Measurements from ENCODE around the gene BSDC1. TPM values are rescaled to one million over a fixed set of nuclear protein-coding genes. Genes with fewer than 3 reads are reported as not detected.

BSDC1 gene
- total and polyA plus RNA-seq, 10 of the 15 experiments (the other 5 are each of a cell fraction or from before 2014, with no cell fraction given), result 3.0 to 39.7 (median 22.8) TPM

GRCh38 chr1:32350785-32351398 is 43.3 kb downstream of the BSDC1 start:
- SMC1A ChIA-PET (ENCODE audit: uncharacterized antibody, unreplicated experiment), result interaction anchor here (0.6 to 3.6 kb wide), 6 partner anchors 14 to 247 kb away, joined by 3 to 16 read pairs (median 3); partner anchors contain the start of genes HDAC1 and MARCKSL1
- intact Hi-C loops (cut with micrococcal nuclease; ENCODE audit: unreplicated experiment), result loop anchor here (2.0 kb wide), 1 partner anchor 14 kb away; the partner anchor contains the start of gene MARCKSL1
- POLR2A ChIA-PET, result interaction anchor here (0.6 to 5.1 kb wide), 7 partner anchors 11 to 46 kb away, joined by 3 to 46 read pairs (median 4); partner anchors contain the start of genes BSDC1 and MARCKSL1
- H3K27me3 ChIP-seq (replicated peaks in 1 of 2; ENCODE audit: control insufficient read depth in 2 of 2, insufficient read depth in 2 of 2, low read length in 1 of 2), result no peaks in the 10 kb centered on the region
- peak overlapping the region; percentile 72; the same call in 1 of the 2 replicates for H3K4me3 ChIP-seq
- no peaks in the 10 kb centered on the region for H3K9me3 ChIP-seq (replicated peaks; ENCODE audit: control insufficient read depth, insufficient read depth, low read length)
- ATAC-seq, result peak; percentile 75
- H3K79me2 ChIP-seq (ENCODE audit: control insufficient read depth, insufficient read depth, low read length), result no peaks in the 10 kb centered on the region; the same call in 1 of the 2 replicates
- CTCF ChIA-PET, result interaction anchor here (0.8 to 3.0 kb wide), 7 partner anchors 10 to 135 kb away, joined by 3 to 8 read pairs (median 4); partner anchors contain the start of genes BSDC1 and MARCKSL1
- H4K20me1 ChIP-seq (ENCODE audit: control insufficient read depth, insufficient read depth), result no peaks in the 10 kb centered on the region
- RAD21 ChIA-PET (ENCODE audit: unreplicated experiment), result interaction anchor here (0.6 to 2.8 kb wide), 2 partner anchors 14 to 18 kb away, joined by 3 to 18 read pairs; partner anchors contain the start of gene MARCKSL1
- no peak for FAIRE-seq
- H2AFZ ChIP-seq (ENCODE audit: control insufficient read depth, low read depth, low read length), result peak overlapping the region; percentile 90
- peak overlapping the region; percentile 85; the same call in 1 of the 2 replicates for H3K9ac ChIP-seq (ENCODE audit: control insufficient read depth, insufficient read depth, low read length)
- 40% methylated on average over 18 of the region's 28 CpGs for WGBS (ENCODE audit: insufficient coverage, insufficient replicate concordance, low lambda C conversion rate, missing lambda C conversion rate)
- H3K4me2 ChIP-seq (ENCODE audit: control insufficient read depth, insufficient read depth), result peak overlapping the region; percentile 74
- BruUV-seq (replicated peaks), result no TSS peak
- H3K4me1 ChIP-seq (ENCODE audit: control insufficient read depth, insufficient read depth, low read length), result peaks cover 14% of the 10 kb centered on the region
- DNase-seq (ENCODE audit: low read depth, low spot score), result no peak
- H3K27ac ChIP-seq (ENCODE audit: control insufficient read depth, insufficient read depth), result peak overlapping the region; percentile 56
- H3K36me3 ChIP-seq (ENCODE audit: control insufficient read depth in 2 of 2, insufficient read depth in 2 of 2, low read length in 1 of 2), result no peaks in the 10 kb centered on the region
- in situ Hi-C loops (cut with MboI), result no loop called here
- TF ChIP-seq YBX1 (IDR thresholded peaks at IDR 0.05) (no peak), CBX3 (IDR thresholded peaks at IDR 0.05; ENCODE audit: borderline replicate concordance, low read depth) (no peak), RAD51 (IDR thresholded peaks at IDR 0.05) (no peak), POLR2AphosphoS5 (IDR thresholded peaks at IDR 0.05; ENCODE audit: low read length) (0 out of 2 replicates have a peak, but pooled peaks have one; percentile 8), HDGF (IDR thresholded peaks at IDR 0.05) (peak; percentile 81), STAT1 (conservative IDR thresholded peaks at IDR 0.05) (no peak), NRF1 (conservative IDR thresholded peaks at IDR 0.05; ENCODE audit: low read depth, low read length) (no peak), NR2F1 (conservative IDR thresholded peaks at IDR 0.05) (no peak), TCF12 (IDR thresholded peaks at IDR 0.05; ENCODE audit: low read depth, low read length) (no peak), CREM (IDR thresholded peaks at IDR 0.05; ENCODE audit: low read depth) (no peak), PRDM15 (CRISPR knock-in tag; IDR thresholded peaks at IDR 0.05) (no peak), CEBPB (IDR thresholded peaks at IDR 0.05; ENCODE audit: borderline replicate concordance in 1 of 2, low read depth in 2 of 2, low read length in 2 of 2) (no peak), MTA2 (IDR thresholded peaks at IDR 0.05; ENCODE audit: low read depth) (no peak), ATF7 (IDR thresholded peaks at IDR 0.05; ENCODE audit: low read depth) (no peak), HCFC1 (IDR thresholded peaks at IDR 0.05; ENCODE audit: low read length) (no peak), ZNF622 (IDR thresholded peaks at IDR 0.05) (no peak), ATF3 (IDR thresholded peaks at IDR 0.05; ENCODE audit: borderline replicate concordance, extremely low read depth, low read depth, low read length) (no peak), CREB1 (IDR thresholded peaks at IDR 0.05; ENCODE audit: low read depth) (peak; percentile 11; the same call in 1 of the 2 replicates), BACH1 (IDR thresholded peaks at IDR 0.05; ENCODE audit: borderline replicate concordance) (no peak), MAX (IDR thresholded peaks at IDR 0.05; ENCODE audit: low read depth, low read length) (peak; percentile 87), RBBP5 (conservative IDR thresholded peaks at IDR 0.05) (no peak)

Data from GM12878 (cell line).